Liver (tissue), 3 donors: ENCODE results near the gene FN3K.

ENCODE experiments used
- CTCF ChIP-seq: fragments of 150-350 bp; IDR thresholded peaks from 2 replicates; pipeline ENCODE4 v1.5.1; 2017; ENCODE audit warnings: improper control_type of control experiment, low read depth, low read length; ENCODE audit not compliant: missing input control
- JUND ChIP-seq, 2 donors: IDR thresholded peaks; 2 replicates each; pipeline ENCODE4 v1.6.1; 2016; ENCODE audit warnings: antibody characterized with exemption in 2 of 2
- RAD21 ChIP-seq, 2 donors: IDR thresholded peaks; 2 replicates each; pipeline ENCODE4 v1.6.1; 2016; ENCODE audit warnings: antibody characterized with exemption in 2 of 2, mild to moderate bottlenecking in 2 of 2
- donor health status: healthy.
- donor health status: healthy.

DNA sequence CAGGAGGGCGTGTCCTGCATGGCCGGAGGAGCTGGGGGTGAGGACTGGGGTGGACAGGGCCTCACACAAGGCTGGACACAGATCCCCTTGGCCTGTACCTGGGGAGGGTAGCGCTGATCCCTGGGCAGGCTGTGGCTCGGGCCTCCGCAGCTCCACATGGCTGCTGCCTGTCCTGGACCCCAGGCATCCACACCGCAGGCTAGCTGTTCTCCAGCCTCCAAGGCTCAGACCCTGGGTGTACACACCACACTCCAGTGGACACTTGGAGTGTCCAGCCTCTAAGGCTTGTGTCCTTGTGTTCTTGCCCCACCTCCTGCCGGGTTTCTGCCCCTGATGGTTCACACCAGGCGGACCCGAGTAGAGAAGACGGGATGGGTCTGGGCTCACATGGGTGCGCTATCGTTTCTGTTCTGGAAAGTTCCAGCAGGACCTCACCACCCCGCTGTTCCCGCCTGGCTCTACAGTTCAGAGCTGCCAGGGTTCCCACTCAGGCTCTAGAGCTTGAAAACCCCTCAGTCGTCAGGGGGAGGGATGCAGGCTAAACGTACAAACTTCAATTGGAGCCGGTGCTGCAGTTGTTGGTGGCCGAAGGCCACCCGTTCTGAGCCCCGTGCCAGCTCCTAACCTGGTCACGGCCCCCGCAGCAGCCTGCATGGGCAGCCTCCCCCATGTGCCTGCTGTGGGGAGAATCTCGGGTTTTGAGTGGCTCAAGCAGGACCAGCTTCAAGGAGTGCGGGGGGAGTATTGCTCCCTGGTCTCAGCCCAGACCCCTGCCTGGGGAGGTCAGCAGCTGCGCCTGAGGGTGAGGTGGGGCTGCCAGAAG lies 25.5 kb upstream of the FN3K start:
- TF ChIP-seq CTCF (no peak), JUND (IDR thresholded peaks at IDR 0.05) (no peak), RAD21 (IDR thresholded peaks at IDR 0.05) (no peak)
